HEK293T (cell line): ENCODE results near the gene PGGHG.

Experiments
- CTCF ChIA-PET: fragments of 350-600 bp; formaldehyde crosslinking; extraction: SDS; loops from one replicate; lab custom pipeline; 2021; ENCODE audit warnings: antibody characterized with exemption, inconsistent platforms; lab: Yijun Ruan, JAX
- POLR2A ChIA-PET: fragments of 350-600 bp; formaldehyde crosslinking; extraction: SDS; loops from one replicate; lab custom pipeline; 2020; ENCODE audit warnings: antibody characterized with exemption, inconsistent platforms; lab: Yijun Ruan, JAX
- DNase-seq: peaks from one replicate; pipeline ENCODE4 v3.0.0; 2012; ENCODE audit warnings: mixed read lengths; ENCODE audit errors: extremely low spot score
- ARNT ChIP-seq: fragments of 450-650 bp; IDR thresholded peaks from 2 replicates; pipeline ENCODE4 v1.6.1; 2017; ENCODE audit warnings: mild to moderate bottlenecking
- FOXK2 ChIP-seq: fragments of 450-650 bp; IDR thresholded peaks from 2 replicates; pipeline ENCODE4 v1.6.1; 2016; ENCODE audit warnings: mild to moderate bottlenecking
- HDGF ChIP-seq: fragments of 450-650 bp; IDR thresholded peaks from 2 replicates; pipeline ENCODE4 v1.6.1; 2017; ENCODE audit warnings: antibody characterized with exemption, borderline replicate concordance
- L3MBTL2 ChIP-seq: fragments of 450-650 bp; conservative IDR thresholded peaks from 2 replicates; pipeline ENCODE4 v1.6.1; 2016; ENCODE audit warnings: mild to moderate bottlenecking
- LEF1 ChIP-seq: fragments of 450-650 bp; IDR thresholded peaks from 2 replicates; pipeline ENCODE4 v1.6.1; 2017; ENCODE audit warnings: mild to moderate bottlenecking, borderline replicate concordance
- NFRKB ChIP-seq: fragments of 450-650 bp; IDR thresholded peaks from 2 replicates; pipeline ENCODE4 v1.6.1; 2016; ENCODE audit warnings: mild to moderate bottlenecking, moderate library complexity
- SP1 ChIP-seq: fragments of 450-650 bp; IDR thresholded peaks from 2 replicates; pipeline ENCODE4 v1.6.1; 2017
- SUZ12 ChIP-seq: fragments of 450-650 bp; IDR thresholded peaks from 2 replicates; pipeline ENCODE4 v1.6.1; 2016; ENCODE audit warnings: mild to moderate bottlenecking
- TARDBP ChIP-seq: fragments of 450-650 bp; IDR thresholded peaks from 2 replicates; pipeline ENCODE4 v1.6.1; 2016

Gene PGGHG

DNA sequence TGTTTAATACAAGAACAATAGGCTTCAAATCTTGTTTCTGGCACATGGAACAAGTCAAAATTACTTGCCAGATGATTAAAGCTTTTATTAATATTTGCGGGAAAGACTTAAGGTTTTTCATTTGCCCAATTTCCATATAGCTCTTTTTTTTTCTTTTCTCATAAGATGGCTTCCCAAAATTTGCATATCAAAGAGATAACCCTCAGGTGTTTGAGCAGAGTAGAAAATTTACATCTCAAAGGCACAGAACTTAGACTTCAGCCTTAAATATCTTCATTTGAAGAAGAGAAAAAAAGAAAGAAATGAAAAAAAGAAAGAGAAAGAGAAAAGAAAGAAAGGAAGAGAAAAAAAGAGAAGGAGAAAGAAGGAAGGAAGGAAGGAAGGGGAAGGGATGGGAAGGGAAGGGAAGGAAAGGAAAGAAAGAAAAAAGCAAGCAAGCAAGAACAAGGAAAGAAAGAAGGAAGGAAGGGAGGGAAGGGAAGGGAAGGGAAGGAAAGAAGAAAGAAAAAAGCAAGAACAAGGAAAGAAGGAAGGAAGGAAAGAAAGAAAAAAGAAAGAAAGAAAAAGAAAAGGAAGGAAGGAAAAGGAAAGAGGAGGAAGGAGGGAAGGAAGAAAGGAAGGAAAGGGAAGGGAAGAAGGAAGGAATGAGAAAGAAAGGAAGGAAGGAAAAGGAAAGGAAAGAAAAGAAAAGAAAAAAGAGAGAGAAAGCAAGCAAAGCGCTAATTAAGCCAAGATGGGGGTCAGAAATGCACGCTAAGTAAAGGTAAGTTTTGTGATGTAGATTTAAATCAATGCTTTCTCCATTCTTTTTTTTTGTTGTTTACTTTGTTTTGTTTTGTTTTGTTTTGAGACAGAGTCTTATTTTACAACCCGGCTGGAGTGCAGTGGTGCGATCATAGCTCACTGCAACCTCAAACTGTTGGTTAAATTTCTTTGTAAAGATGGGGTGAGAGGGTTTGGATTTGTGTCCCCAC is 51.9 kb downstream of the PGGHG start:
- ChIA-PET POLR2A (interaction anchor here (1.4 kb wide), 1 partner anchor 108 kb away, joined by 3 read pairs; no protein-coding TSS in a partner anchor), CTCF (interaction anchor here (0.8 to 1.4 kb wide), 3 partner anchors 14 to 90 kb away, joined by 3 to 4 read pairs (median 4); no protein-coding TSS in a partner anchor)
- DNase-seq = no peak
- TF ChIP-seq HDGF (no peak), TARDBP (no peak), SP1 (no peak), L3MBTL2 (no peak), SUZ12 (no peak)

- ChIA-PET CTCF (no interaction called here), POLR2A (no interaction called here)
- no peak for DNase-seq
- TF ChIP-seq FOXK2 (no peak), LEF1 (no peak), HDGF (no peak), NFRKB (no peak), SUZ12 (no peak)
These were observed 53.4 kb downstream of the PGGHG start for GRCh38 chr11:342328-342727.

GRCh38 chr11:344836-345578 is 56.1 kb downstream of the PGGHG start:
- no peak for DNase-seq
- TF ChIP-seq LEF1 (no peak), L3MBTL2 (no peak), ARNT (no peak)
- ChIA-PET POLR2A (no interaction called here), CTCF (no interaction called here)
